Activated CD4-positive, CD25-positive, alpha-beta regulatory T cell treated with anti-CD3 and anti-CD28 coated beads, Interleukin-2, amount 50 U/mL, for 16 hours (primary cell): Measurements from ENCODE around the gene RPH3AL.

ENCODE experiments used
- DNase-seq: peaks from one replicate; pipeline ENCODE4 v3.0.0-alpha.2; 2020; ENCODE audit warnings: low read depth, low spot score

RPH3AL gene

GRCh38 chr17:353213-353837, 718 bp upstream of the RPH3AL start:
- DNase-seq = no peak

- DNase-seq = no peak
Measured at GRCh38 chr17:351875-352420, 659 bp downstream of the RPH3AL start.

GRCh38 chr17:351449-351738, 1.2 kb downstream of the RPH3AL start:
- DNase-seq = no peak

- no peak for DNase-seq
Measured at GRCh38 chr17:350706-351448, 1.7 kb downstream of the RPH3AL start.

- no peak for DNase-seq
Measured at GRCh38 chr17:349666-350065, 2.9 kb downstream of the RPH3AL start.

- no peak for DNase-seq
Measured at GRCh38 chr17:348692-349425, 3.7 kb downstream of the RPH3AL start.

GRCh38 chr17:348012-348411, 4.6 kb downstream of the RPH3AL start:
- no peak for DNase-seq

GRCh38 chr17:347309-347899, 5.2 kb downstream of the RPH3AL start:
- DNase-seq = no peak

GRCh38 chr17:345992-346785, 6.4 kb downstream of the RPH3AL start:
- no peak for DNase-seq

- DNase-seq = no peak
Measured at GRCh38 chr17:345261-345660, 7.3 kb downstream of the RPH3AL start.

- no peak for DNase-seq
Measured at GRCh38 chr17:343875-344752, 8.5 kb downstream of the RPH3AL start.

- DNase-seq = no peak
Measured at GRCh38 chr17:343211-343610, 9.4 kb downstream of the RPH3AL start.

- no peak for DNase-seq
Measured at GRCh38 chr17:340074-340473, 12.5 kb downstream of the RPH3AL start.

GRCh38 chr17:339193-340061, 13.2 kb downstream of the RPH3AL start:
- no peak for DNase-seq

GRCh38 chr17:338442-339192, 14.0 kb downstream of the RPH3AL start:
- no peak for DNase-seq

GRCh38 chr17:337866-338265, 14.7 kb downstream of the RPH3AL start:
- DNase-seq = no peak

- DNase-seq = no peak
Measured at GRCh38 chr17:337453-337852, 15.2 kb downstream of the RPH3AL start.

- no peak for DNase-seq
Measured at GRCh38 chr17:337022-337420, 15.6 kb downstream of the RPH3AL start.
